COR-L47 (cell line): ENCODE data around the gene PLAC8.
"Not testable (repeated sequence)": the region's sequence is repeated elsewhere in the genome, so short reads cannot be mapped to it uniquely, and the experiment has no call there.

Experiments
- DNase-seq: peaks from one replicate; lab custom pipeline; 2025; lab: John Stamatoyannopoulos, UW

PLAC8 gene

GRCh38 chr4:83114576-83114975 lies at the start of gene PLAC8:
Gene PLAC8 (minus strand): TSS chr4:83114729. CDS start chr4:83107921, 6,808 bp downstream.
- no peak for DNase-seq

- DNase-seq = no peak
Measured at GRCh38 chr4:83153417-83153816, 38.9 kb upstream of the PLAC8 start.

GRCh38 chr4:83152746-83153145 lies 38.2 kb upstream of the PLAC8 start:
- DNase-seq = no peak

GRCh38 chr4:83151651-83152050 lies 37.1 kb upstream of the PLAC8 start:
- DNase-seq = no peak

- no peak for DNase-seq
Measured at GRCh38 chr4:83150653-83151330, 36.3 kb upstream of the PLAC8 start.

GRCh38 chr4:83149865-83150652 lies 35.5 kb upstream of the PLAC8 start:
- DNase-seq = no peak

GRCh38 chr4:83146841-83147240 lies 32.3 kb upstream of the PLAC8 start:
- DNase-seq = no peak

- DNase-seq = not testable (repeated sequence)
Measured at GRCh38 chr4:83145776-83146175, 31.2 kb upstream of the PLAC8 start.

- DNase-seq = no peak
Measured at GRCh38 chr4:83139514-83140156, 25.1 kb upstream of the PLAC8 start.

GRCh38 chr4:83138946-83139345 lies 24.4 kb upstream of the PLAC8 start:
- DNase-seq = no peak

GRCh38 chr4:83132065-83132464 lies 17.5 kb upstream of the PLAC8 start:
- DNase-seq = no peak

GRCh38 chr4:83129264-83129663 lies 14.7 kb upstream of the PLAC8 start:
- no peak for DNase-seq

GRCh38 chr4:83128240-83128929 lies 13.9 kb upstream of the PLAC8 start:
- no peak for DNase-seq

- DNase-seq = no peak
Measured at GRCh38 chr4:83125738-83126141, 11.2 kb upstream of the PLAC8 start.

- DNase-seq = no peak
Measured at GRCh38 chr4:83124111-83124780, 9.7 kb upstream of the PLAC8 start.

- DNase-seq = no peak
Measured at GRCh38 chr4:83121246-83121645, 6.7 kb upstream of the PLAC8 start.

- DNase-seq = no peak
Measured at GRCh38 chr4:83118869-83119268, 4.3 kb upstream of the PLAC8 start.

- DNase-seq = no peak
Measured at GRCh38 chr4:83115656-83116285, 1.2 kb upstream of the PLAC8 start.

- DNase-seq = no peak
Measured at GRCh38 chr4:83115000-83115399, 471 bp upstream of the PLAC8 start.

GRCh38 chr4:83113429-83113786 lies 1.1 kb downstream of the PLAC8 start:
- no peak for DNase-seq

- DNase-seq = no peak
Measured at GRCh38 chr4:83112678-83113428, 1.7 kb downstream of the PLAC8 start.
